Keratinocyte (primary cell): ENCODE results near the gene UBA3. TPM values are rescaled to one million over a fixed set of nuclear protein-coding genes. Genes with fewer than 3 reads are reported as not detected.
A peak's percentile ranks its signal among the peaks of the same experiment; 100 is the strongest.

ENCODE experiments used
- DNase-seq: peaks from one replicate; pipeline ENCODE4 v3.0.0-alpha.2; 2011; ENCODE audit warnings: low read depth, missing footprints, low spot score
- FAIRE-seq: peaks from 2 replicates; lab custom pipeline; 2011; peaks lifted over from hg19 to GRCh38; lab: Jason Lieb, UNC
- H2AFZ ChIP-seq: 2 replicates; pipeline ENCODE4 v1.6.0; 2012; ENCODE audit warnings: low read length, control low read depth, inconsistent platforms; ENCODE audit not compliant: control insufficient read depth
- H3K27ac ChIP-seq: 2 replicates; pipeline ENCODE4 v1.5.1; 2011; ENCODE audit warnings: low read length; ENCODE audit not compliant: control insufficient read depth, insufficient read depth
- H3K27me3 ChIP-seq: 3 replicates; pipeline ENCODE4 v1.6.0; 2011; ENCODE audit warnings: low read length; ENCODE audit not compliant: control insufficient read depth, insufficient read depth; ENCODE audit errors: extremely low read depth
- H3K36me3 ChIP-seq, 2 experiments: 2 replicates in 1 of 2; 3 replicates in 1 of 2; pipeline ENCODE4 v1.5.1; 2011; ENCODE audit warnings: low read length in 2 of 2, mild to moderate bottlenecking in 1 of 2; ENCODE audit not compliant: control insufficient read depth in 2 of 2, insufficient read depth in 2 of 2; ENCODE audit errors: extremely low read depth in 1 of 2
- H3K4me1 ChIP-seq: 3 replicates; pipeline ENCODE4 v1.5.1; 2011; ENCODE audit warnings: low read length; ENCODE audit not compliant: control insufficient read depth, insufficient read depth; ENCODE audit errors: extremely low read depth
- H3K4me2 ChIP-seq: 3 replicates; pipeline ENCODE4 v1.6.0; 2011; ENCODE audit warnings: low read depth, low read length; ENCODE audit not compliant: control insufficient read depth, insufficient read depth; ENCODE audit errors: extremely low read depth
- H3K4me3 ChIP-seq, 3 experiments: fragments of 200-600 bp in 1 of 3; sonication (generic) in 1 of 3; 2 replicates in 2 of 3; 3 replicates in 1 of 3; pipeline ENCODE4 v1.5.1; 2011 to 2016; ENCODE audit warnings: low read length in 3 of 3, mild to moderate bottlenecking in 3 of 3, control low read depth in 2 of 3, inconsistent platforms in 1 of 3, low read depth in 1 of 3, mixed read lengths in 1 of 3, mixed run types in 1 of 3, moderate library complexity in 1 of 3; ENCODE audit not compliant: control insufficient read depth in 2 of 3, insufficient read depth in 2 of 3; ENCODE audit errors: extremely low read depth in 1 of 3
- H3K79me2 ChIP-seq: 2 replicates; pipeline ENCODE4 v1.6.0; 2012; ENCODE audit warnings: low read length; ENCODE audit not compliant: control insufficient read depth, insufficient read depth
- H3K9ac ChIP-seq: 3 replicates; pipeline ENCODE4 v1.6.0; 2011; ENCODE audit warnings: low read length; ENCODE audit not compliant: control insufficient read depth, insufficient read depth; ENCODE audit errors: extremely low read depth
- H3K9me1 ChIP-seq: 3 replicates; pipeline ENCODE4 v1.6.0; 2011; ENCODE audit warnings: low read length; ENCODE audit not compliant: control insufficient read depth, insufficient read depth; ENCODE audit errors: extremely low read depth
- H3K9me3 ChIP-seq: 2 replicates; pipeline ENCODE4 v1.5.1; 2012; ENCODE audit warnings: low read depth, low read length; ENCODE audit not compliant: control insufficient read depth
- H4K20me1 ChIP-seq: 3 replicates; pipeline ENCODE4 v1.6.0; 2011; ENCODE audit warnings: low read length; ENCODE audit not compliant: control insufficient read depth, insufficient read depth; ENCODE audit errors: extremely low read depth
- CTCF ChIP-seq, 3 experiments: IDR thresholded peaks in 1 of 3; conservative IDR thresholded peaks in 1 of 3; optimal IDR thresholded peaks in 1 of 3; 2 replicates in 2 of 3; 3 replicates in 1 of 3; pipeline versions ENCODE3 to v1.5.1; 2011; ENCODE audit warnings: low read length in 3 of 3, mild to moderate bottlenecking in 3 of 3, moderate library complexity in 2 of 3, control low read depth in 1 of 3, inconsistent platforms in 1 of 3; ENCODE audit not compliant: insufficient read depth in 2 of 3; ENCODE audit errors: extremely low read depth in 1 of 3
- EZH2 ChIP-seq: IDR thresholded peaks from one replicate; pipeline ENCODE4 v1.6.1; 2012; ENCODE audit warnings: inconsistent platforms, mild to moderate bottlenecking, low read length, moderate library complexity
- dilution Hi-C: fragments of 300-500 bp; cut with MboI; formaldehyde crosslinking; loops from one replicate; pipeline ENCODE4 v1.7.0; 2020; ENCODE audit warnings: low sequenced_read_pairs; ENCODE audit not compliant: extremely low pct_ligation_motif_present
- polyA plus RNA-seq, 5 experiments: library from polyadenylated mRNA; depleted of rRNA in 3 of 5; stranded (reverse) in 3 of 5; stranded (forward) in 1 of 5; unstranded in 1 of 5; fragments of >200 nt; gene quantifications; 1 replicate in 1 of 5; 2 replicates in 3 of 5; 3 replicates in 1 of 5; pipeline versions ENCODE4 v1.2.1 to v1.2.3, GENCODE V29; 2011 to 2012; ENCODE audit warnings: missing spikeins in 2 of 5, low read depth in 1 of 5, low replicate concordance in 1 of 5

The UBA3 gene
- polyA plus RNA-seq, 1 donor (not counting 4 experiments of a cell fraction or from before 2014, with no cell fraction given) = 125 TPM

- DNase-seq = no peak
- no peak overlapping the region for H3K4me3 ChIP-seq
- H3K9me1 ChIP-seq = no peaks in the 10 kb centered on the region
- no peaks in the 10 kb centered on the region for H3K4me1 ChIP-seq
- H3K9me3 ChIP-seq = no peaks in the 10 kb centered on the region
- H3K27me3 ChIP-seq = no peaks in the 10 kb centered on the region
- H4K20me1 ChIP-seq = no peaks in the 10 kb centered on the region
- TF ChIP-seq EZH2 (no peak), CTCF (optimal IDR thresholded peaks at IDR 0.05 in 1 of 3, IDR thresholded peaks at IDR 0.05 in 1 of 3, conservative IDR thresholded peaks at IDR 0.05 in 1 of 3; ENCODE audit: extremely low read depth in 1 of 3, insufficient read depth in 2 of 3, low read length in 3 of 3) (no peak)
- FAIRE-seq = no peak
- H3K27ac ChIP-seq = no peak overlapping the region
- no peak overlapping the region for H2AFZ ChIP-seq
- H3K79me2 ChIP-seq = no peaks in the 10 kb centered on the region
- no peak overlapping the region for H3K4me2 ChIP-seq
- H3K9ac ChIP-seq = no peak overlapping the region
- peaks cover 3 to 8% of the 10 kb centered on the region in 2 experiments for H3K36me3 ChIP-seq
- dilution Hi-C loops = no loop called here
These were observed 59.3 kb downstream of the UBA3 start for GRCh38 chr3:69020857-69021256.

- Histone ChIP-seq H3K9ac (no peak overlapping the region), H3K27me3 (no peaks in the 10 kb centered on the region), H3K4me2 (no peak overlapping the region), H3K36me3 (peaks cover 3 to 4% of the 10 kb centered on the region in 2 experiments), H3K4me3 (no peak overlapping the region), H3K79me2 (peaks cover 2% of the 10 kb centered on the region), H3K9me3 (no peaks in the 10 kb centered on the region), H4K20me1 (no peaks in the 10 kb centered on the region), H3K9me1 (no peaks in the 10 kb centered on the region), H2AFZ (no peak overlapping the region), H3K4me1 (no peaks in the 10 kb centered on the region), H3K27ac (no peak overlapping the region)
- FAIRE-seq (no peak), DNase-seq (no peak)
- dilution Hi-C loops = no loop called here
- TF ChIP-seq EZH2 (no peak), CTCF (optimal IDR thresholded peaks at IDR 0.05 in 1 of 3, IDR thresholded peaks at IDR 0.05 in 1 of 3, conservative IDR thresholded peaks at IDR 0.05 in 1 of 3; ENCODE audit: extremely low read depth in 1 of 3, insufficient read depth in 2 of 3, low read length in 3 of 3) (peak in 1 of 3 experiments; percentile 26)
These were observed 59.7 kb downstream of the UBA3 start for GRCh38 chr3:69020424-69020823.
